ENCODE results near the gene PTPN18.

PTPN18 gene

GRCh38 chr2:130341562-130342019 is 14.3 kb upstream of the PTPN18 start:
- DNase-seq = no peak

- DNase-seq = peak; percentile 71
Observed at GRCh38 chr2:130342020-130342532, 13.8 kb upstream of the PTPN18 start.

GRCh38 chr2:130342533-130343275 is 13.2 kb upstream of the PTPN18 start, which contains the start of gene IMP4:
Gene IMP4 (plus strand): TSS chr2:130342897. CDS start chr2:130342933, 36 bp downstream.
- DNase-seq = peak; percentile 94

- no peak for DNase-seq
Observed at GRCh38 chr2:130344578-130344977, 11.3 kb upstream of the PTPN18 start.

GRCh38 chr2:130345091-130345490 is 10.8 kb upstream of the PTPN18 start:
- no peak for DNase-seq

- no peak for DNase-seq
Observed at GRCh38 chr2:130345611-130346010, 10.2 kb upstream of the PTPN18 start.

GRCh38 chr2:130346041-130346740 is 9.7 kb upstream of the PTPN18 start:
- DNase-seq = no peak

GRCh38 chr2:130346741-130347066 is 9.2 kb upstream of the PTPN18 start:
- DNase-seq = no peak

GRCh38 chr2:130347220-130347925 is 8.5 kb upstream of the PTPN18 start:
- no peak for DNase-seq

GRCh38 chr2:130349174-130349573 is 6.7 kb upstream of the PTPN18 start:
- no peak for DNase-seq

GRCh38 chr2:130351711-130352110 is 4.1 kb upstream of the PTPN18 start:
- no peak for DNase-seq

- DNase-seq = no peak
Observed at GRCh38 chr2:130352237-130352636, 3.6 kb upstream of the PTPN18 start.

GRCh38 chr2:130353291-130354138 is 2.3 kb upstream of the PTPN18 start:
- DNase-seq = no peak

GRCh38 chr2:130354139-130354428 is 1.8 kb upstream of the PTPN18 start:
- DNase-seq = no peak

GRCh38 chr2:130355172-130355577 is 681 bp upstream of the PTPN18 start:
- DNase-seq = no peak

GRCh38 chr2:130357864-130358263 is 2.0 kb downstream of the PTPN18 start:
- DNase-seq = no peak

GRCh38 chr2:130358420-130359350 is 2.8 kb downstream of the PTPN18 start:
- DNase-seq = no peak

- DNase-seq = no peak
Observed at GRCh38 chr2:130359466-130359865, 3.6 kb downstream of the PTPN18 start.

- DNase-seq = no peak
Observed at GRCh38 chr2:130363479-130363878, 7.6 kb downstream of the PTPN18 start.

- no peak for DNase-seq
Observed at GRCh38 chr2:130365075-130365474, 9.2 kb downstream of the PTPN18 start.

- DNase-seq = no peak
Observed at GRCh38 chr2:130365963-130366362, 10.1 kb downstream of the PTPN18 start.

GRCh38 chr2:130366720-130367119 is 10.9 kb downstream of the PTPN18 start:
- DNase-seq = no peak

Data from NCI-H2081 treated with DMSO at 0.1 percent for 48 hours (cell line).